GM20431 (cell line): ENCODE data around the gene USP51.
"Not testable (repeated sequence)": the region's sequence is repeated elsewhere in the genome, so short reads cannot be mapped to it uniquely, and the experiment has no call there.

ENCODE experiments used
- in situ Hi-C: fragments of 300-500 bp; cut with MseI, MboI; formaldehyde crosslinking; loops from one replicate; pipeline ENCODE4 v1.15.0; 2020; ENCODE audit warnings: low sequenced_read_pairs; ENCODE audit not compliant: unreplicated experiment

USP51 gene

DNA sequence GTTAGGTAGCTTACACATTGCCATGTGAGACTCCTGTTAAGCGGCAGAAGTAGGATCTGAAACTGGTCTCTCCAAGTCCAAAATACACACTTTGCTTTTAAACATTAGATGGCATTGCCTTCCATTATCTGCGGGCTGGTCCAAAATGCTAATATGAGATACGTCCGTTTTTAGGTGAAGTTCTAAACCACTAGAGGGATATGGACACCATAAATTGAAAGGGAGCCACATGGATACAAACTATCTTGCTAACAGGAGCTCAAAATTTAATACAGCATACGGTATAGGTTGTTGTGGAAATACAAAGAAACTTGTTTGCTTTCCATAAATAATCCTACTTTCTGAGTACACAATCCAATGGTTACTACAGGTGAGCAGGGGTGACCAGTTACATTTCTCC is 23.9 kb downstream of the USP51 start:
- in situ Hi-C loops: not testable (repeated sequence)

DNA sequence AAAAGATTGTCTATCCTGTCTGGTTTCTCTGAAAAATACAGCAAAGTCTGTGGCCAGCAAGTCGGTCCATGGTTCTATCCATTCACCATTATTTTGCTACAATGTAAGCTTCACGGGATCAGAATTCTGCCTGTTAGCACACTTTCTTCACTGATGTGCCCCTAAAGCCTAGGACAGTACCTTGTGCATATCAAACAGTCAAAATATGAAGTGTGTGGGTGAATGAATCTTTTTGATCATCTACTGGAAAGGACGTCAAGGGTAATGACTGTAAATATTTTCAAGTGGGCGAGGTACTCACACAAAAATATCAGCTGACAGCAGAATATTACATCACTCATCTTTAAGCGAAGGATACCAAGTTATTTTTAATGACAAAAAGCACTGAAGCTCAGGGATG is 24.5 kb downstream of the USP51 start:
- in situ Hi-C loops: not testable (repeated sequence)

DNA sequence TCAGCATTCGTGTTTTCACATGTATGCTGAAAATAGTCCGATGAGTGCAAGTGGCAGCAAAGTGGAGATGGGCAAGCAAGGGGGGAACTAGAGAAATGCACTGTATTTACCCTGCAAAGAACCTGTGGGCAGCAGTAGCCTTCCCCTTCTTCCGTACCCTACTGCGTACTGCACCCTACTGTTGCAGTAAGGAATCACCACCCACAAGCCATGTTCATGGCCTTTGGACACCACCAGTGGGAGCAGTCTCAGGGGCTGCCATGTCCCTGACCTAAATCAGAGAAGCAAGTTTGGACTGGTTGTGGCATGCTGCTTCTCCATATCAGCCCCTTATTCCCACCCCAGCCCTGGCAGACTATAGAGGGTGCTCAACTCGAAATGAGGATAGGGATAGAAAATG is 25.6 kb downstream of the USP51 start:
- in situ Hi-C loops: not testable (repeated sequence)

DNA sequence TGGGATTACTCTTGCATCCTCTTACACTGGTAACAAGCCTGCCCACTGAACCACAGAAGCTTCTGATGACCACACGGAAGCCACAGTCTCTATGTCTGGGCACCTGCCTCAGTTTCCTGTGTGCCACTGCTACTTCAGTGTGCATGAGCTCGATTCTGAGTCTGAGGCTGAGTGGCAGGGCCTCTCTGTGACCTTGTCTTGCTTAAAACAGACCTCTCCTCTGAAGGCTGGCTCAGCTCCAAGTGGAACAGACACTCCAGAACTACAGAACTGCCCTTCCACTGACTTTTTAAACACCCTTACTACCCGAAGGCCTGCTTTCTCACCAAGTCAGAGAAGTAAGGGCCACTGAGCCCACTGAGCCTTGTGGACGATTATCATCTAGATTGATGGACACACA is 29.7 kb downstream of the USP51 start:
- in situ Hi-C loops: not testable (repeated sequence)

DNA sequence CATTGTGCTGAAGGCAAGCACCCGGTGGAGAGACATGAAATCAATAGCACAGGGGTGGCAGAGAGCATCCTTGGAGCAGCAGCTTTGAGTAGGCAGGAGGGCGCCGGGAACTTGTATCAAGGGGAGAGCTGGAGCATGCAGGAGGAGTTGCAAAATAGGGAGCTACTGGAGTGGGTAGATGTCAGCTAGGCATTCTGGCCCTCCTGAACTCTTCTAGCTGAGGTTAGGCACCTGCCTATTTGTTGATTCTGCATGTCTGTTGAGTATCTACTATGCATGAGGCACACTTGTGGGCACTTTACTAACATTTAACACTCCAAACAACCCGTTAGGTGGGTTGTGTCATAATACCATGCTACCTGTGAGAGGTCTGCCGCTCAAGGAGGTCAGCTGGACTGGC is 30.2 kb downstream of the USP51 start:
- in situ Hi-C loops: not testable (repeated sequence)

DNA sequence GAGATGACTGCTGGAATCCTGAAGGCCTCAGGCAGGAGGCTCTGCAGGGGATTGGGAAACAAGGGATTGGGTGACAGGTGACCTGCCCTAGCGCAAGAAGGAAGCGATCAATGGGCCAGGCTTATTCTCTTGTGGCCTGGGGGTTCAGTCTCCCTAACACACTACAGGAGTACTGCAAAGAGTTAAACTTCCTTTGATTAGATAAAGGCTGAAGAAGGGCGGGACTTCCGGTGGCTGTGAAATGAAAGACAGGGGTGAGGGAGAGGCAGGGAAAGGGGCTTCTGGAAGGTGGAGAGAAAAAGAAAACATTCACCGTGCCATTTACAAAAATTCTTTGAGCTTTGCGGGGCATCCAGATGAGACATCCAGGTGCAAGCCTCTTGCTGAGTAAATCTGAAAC is 33.9 kb downstream of the USP51 start:
- in situ Hi-C loops: not testable (repeated sequence)

DNA sequence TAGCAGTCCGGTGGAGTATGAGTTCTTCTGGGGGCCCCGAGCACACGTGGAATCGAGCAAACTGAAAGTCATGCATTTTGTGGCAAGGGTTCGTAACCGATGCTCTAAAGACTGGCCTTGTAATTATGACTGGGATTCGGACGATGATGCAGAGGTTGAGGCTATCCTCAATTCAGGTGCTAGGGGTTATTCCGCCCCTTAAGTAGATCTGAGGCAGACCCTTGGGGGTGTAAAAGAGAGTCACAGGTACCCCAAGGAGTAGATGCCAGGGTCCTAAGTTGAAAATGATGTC is 36.9 kb downstream of the USP51 start:
- in situ Hi-C loops: no loop called here

DNA sequence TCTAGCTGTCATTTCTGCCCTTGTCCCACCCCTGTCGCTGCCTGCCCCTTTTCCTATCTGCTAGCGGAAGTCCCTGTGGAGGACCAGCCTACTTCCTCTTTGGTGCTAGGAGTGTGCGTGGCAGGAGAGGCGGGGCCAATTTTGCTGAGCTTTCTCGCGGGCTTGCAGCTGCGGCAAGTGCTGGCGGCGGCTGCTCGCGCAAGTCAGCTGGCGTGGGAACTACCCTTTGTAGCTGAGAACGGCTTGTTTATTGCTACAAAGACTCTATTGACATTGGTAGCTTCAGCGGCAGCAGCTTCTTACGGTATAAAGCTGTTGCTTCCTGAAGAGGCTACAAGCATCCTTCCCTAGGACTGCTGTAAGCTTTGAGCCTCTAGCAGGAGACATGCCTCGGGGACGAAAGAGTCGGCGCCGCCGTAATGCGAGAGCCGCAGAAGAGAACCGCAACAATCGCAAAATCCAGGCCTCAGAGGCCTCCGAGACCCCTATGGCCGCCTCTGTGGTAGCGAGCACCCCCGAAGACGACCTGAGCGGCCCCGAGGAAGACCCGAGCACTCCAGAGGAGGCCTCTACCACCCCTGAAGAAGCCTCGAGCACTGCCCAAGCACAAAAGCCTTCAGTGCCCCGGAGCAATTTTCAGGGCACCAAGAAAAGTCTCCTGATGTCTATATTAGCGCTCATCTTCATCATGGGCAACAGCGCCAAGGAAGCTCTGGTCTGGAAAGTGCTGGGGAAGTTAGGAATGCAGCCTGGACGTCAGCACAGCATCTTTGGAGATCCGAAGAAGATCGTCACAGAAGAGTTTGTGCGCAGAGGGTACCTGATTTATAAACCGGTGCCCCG is 37.4 kb downstream of the USP51 start, which contains the start of gene MAGEH1:
TSS of gene MAGEH1 (plus strand) at position 138 of the 843 bp plus-strand sequence. CDS start at position 386, 248 bp downstream.
- in situ Hi-C loops: no loop called here

DNA sequence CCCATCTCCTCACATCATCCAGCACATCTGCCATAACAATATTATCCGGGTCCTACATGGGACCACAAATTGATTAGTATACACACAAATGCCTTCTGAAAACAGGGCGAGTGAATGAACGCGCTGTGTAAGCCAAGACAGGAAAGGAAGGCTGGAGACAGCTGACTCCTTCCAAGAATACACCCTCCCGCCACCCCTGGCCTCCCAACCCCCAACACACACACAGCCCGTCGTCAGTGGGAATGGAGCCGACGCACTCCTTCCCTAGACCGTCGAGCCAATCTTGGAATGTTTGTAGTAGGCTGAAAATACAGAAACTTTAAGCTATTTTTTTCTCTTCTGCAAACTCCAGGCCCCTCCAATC is 38.0 kb downstream of the USP51 start:
- in situ Hi-C loops: no loop called here

DNA sequence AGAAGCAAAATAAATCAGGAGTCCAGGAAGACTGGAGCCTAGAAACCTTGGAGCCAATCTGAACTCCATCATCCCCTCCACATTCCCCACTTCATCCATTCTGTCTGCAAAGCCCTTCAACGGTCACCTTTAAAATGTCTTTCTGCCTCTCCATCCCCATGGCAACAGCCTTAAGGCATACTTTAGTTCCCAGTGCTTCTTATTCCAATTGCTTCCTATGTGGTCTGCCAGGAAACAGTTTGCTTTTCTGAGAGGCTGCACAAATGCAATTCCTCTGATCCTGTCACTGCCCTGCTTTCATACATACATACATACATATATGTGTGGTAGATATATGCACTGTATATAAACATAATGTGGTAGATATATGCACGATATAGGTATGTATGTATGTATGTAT is 38.5 kb downstream of the USP51 start:
- in situ Hi-C loops: no loop called here

DNA sequence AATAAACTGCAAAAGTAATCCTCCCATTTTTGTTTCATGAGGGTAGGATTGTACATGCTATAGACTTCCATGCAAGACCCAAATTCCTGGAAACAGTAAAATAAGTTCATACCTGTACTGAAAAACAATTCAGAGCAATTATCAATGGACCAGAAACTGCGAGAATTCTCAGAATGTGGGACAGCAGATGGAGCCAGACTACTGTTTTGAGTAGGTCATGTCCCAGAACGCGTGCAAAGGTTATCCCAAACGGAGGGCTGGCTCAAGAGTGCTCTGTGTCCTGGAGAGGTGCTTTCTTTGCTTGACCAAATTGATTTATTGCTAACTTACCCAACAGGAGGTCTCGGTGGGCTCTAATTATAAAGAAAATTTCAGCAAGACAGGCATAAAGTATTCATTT is 39.4 kb downstream of the USP51 start:
- in situ Hi-C loops: no loop called here

DNA sequence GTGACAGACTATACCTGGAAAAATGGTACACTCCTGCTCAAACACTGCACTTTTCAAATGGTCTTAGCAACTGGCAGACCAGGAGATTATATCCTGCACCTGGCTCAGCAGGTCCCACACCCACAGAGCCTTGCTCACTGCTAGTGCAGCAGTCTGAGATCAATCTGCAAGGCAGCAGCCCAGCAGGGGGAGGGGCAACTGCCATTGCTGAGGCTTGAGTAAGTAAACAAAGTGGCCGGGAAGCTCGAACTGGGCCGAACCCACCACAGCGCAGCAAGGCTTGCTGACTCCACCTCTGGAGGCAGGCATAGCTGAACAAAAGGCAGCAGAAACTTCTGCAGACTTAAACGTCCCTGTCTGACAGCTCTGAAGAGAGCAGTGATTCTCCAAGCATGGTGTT is 46.2 kb downstream of the USP51 start:
- in situ Hi-C loops: not testable (repeated sequence)
